DMS53 treated with DMSO at 0.1 percent for 48 hours (cell line): ENCODE results near the gene INAFM2.

ENCODE experiments used
- DNase-seq: peaks from one replicate; lab custom pipeline; 2025; ENCODE audit not compliant: unreplicated experiment; lab: John Stamatoyannopoulos, UW

The INAFM2 gene

DNA sequence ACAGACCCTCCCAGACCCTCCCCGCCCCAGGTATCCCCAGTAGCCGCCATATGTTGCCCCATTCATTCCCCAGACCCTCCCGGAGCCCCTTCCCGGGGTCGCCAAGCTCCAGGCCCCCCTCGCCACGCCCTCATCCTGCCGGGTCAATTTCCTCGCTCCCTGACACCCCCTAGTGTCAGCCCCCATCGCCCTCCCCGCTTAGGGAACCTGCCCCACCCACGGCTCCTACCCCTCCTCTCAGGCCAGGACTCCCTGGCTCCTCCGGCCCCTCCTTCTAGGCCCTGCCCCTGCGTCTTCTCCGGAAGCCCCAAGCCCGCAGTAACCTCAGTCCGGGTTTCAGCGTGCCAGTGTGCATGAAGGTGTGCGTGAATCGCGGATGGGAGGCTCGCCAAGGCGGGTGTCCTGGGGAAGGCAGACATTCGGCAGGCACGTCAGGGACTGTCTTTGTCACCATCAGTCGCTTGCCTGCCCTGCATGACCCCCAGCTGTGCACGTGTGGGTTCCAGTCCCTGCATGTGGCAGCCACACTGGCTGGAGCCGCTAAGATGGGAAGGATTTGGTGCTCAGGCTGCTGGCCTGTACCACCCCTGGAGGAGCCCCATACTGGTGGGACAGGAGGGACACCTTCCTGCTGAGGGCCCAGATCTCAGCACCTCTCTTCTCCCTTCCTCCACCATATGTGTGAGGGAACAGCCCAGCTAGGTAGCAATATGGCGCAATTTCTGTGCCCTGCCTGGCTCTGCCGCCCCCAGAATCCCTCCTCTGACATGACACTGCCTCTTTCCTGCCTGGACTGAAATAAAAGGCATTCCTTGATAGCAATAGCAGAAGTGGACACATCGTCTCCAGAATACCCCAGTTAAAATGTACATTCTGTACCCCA lies 35.2 kb downstream of the INAFM2 start:
- no peak for DNase-seq

DNA sequence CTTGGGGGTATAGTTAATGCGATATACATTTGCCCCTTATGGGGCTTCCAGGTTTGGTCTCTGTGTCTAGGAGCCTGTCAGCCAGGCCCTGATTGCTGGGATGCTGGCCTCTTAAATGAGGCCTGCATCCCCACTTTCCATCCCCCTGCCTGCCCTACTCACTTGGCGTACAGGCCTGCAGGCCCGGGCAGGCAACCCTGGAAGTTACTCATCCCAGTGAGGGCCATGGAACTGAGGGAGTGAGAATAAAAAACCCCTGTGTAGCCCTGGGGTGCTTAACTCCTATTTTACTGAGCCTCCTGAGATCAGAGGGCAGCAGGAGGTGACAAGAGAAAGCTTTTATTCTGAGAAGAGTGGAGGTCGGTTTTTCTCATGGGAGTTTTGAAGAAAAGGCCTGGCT lies 36.5 kb downstream of the INAFM2 start:
- no peak for DNase-seq

DNA sequence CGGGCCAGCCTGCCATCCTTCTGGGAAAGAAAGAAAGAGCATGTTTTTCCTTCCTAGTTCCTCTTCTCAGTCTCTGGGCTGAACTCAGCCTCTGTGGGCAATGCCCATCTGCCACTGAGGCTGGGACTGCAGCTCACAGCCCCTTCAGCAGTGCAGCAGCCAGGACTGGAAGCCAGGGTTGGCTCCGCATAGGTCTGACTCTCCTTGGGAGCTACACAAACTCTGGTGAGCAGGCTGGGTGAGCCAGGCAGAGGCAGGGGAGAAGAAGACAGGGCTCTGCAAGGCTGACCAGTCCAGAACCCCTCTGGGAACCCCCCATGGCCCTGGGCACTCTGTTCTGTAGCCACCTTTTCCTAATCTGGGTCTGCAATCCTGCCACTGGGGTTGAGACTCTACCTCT lies 38.1 kb downstream of the INAFM2 start:
- DNase-seq: no peak

DNA sequence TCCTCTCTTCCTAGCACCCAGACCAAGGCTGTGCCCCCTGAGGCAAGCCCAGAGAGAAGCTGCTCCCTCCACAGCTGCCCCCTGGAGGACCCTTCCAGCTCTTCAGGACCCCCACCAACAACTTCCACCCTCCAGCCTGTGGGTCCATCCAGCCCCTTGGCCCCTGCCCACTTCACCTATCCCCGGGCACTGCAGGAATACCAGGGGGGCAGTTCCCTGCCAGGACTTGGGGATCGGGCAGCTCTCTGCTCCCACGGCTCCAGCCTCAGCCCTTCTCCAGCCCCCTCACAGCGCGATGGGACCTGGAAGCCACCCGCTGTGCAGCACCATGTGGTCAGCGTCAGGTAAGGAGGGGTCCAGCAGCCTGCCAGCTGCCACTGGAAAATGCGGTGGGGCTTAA lies 40.1 kb downstream of the INAFM2 start:
- DNase-seq: no peak

DNA sequence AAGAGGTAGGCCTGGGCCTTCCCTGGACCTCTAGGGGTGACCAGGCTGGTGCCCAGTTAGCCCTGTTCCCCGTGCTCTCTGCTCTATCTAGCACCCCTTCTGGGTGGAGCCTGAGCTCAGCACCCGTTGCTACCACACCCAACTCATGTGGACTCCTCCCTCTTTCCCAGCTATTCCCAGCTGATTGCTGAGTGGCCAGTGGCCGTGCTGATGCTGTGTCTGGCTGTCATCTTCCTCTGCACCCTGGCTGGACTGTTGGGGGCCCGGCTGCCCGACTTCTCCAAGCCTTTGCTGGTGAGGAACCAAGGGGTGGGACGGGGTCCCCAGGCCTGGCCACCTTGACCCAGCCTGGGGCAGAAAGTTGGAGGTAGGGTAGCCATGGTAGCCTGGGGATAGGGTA lies 40.8 kb downstream of the INAFM2 start:
- DNase-seq: no peak

DNA sequence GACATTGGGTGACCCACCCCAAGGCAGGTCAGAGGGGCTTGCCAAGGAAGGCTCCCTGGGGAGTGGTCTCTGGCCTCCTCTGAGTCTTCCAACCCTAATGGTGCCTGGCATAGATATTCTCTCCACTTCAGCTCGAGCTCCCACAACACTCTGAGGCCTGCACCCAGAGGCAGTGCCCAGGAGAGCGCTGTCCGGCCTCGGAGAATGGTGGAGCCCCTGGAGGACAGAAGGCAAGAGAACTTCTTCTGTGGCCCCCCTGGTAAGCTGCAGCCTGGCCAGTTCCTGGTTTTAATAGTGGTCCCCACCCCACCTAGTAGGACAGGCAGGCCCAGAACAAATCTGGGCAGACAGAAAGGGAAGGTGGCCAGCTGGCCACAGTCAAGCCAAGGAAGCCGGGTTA lies 41.5 kb downstream of the INAFM2 start:
- no peak for DNase-seq

DNA sequence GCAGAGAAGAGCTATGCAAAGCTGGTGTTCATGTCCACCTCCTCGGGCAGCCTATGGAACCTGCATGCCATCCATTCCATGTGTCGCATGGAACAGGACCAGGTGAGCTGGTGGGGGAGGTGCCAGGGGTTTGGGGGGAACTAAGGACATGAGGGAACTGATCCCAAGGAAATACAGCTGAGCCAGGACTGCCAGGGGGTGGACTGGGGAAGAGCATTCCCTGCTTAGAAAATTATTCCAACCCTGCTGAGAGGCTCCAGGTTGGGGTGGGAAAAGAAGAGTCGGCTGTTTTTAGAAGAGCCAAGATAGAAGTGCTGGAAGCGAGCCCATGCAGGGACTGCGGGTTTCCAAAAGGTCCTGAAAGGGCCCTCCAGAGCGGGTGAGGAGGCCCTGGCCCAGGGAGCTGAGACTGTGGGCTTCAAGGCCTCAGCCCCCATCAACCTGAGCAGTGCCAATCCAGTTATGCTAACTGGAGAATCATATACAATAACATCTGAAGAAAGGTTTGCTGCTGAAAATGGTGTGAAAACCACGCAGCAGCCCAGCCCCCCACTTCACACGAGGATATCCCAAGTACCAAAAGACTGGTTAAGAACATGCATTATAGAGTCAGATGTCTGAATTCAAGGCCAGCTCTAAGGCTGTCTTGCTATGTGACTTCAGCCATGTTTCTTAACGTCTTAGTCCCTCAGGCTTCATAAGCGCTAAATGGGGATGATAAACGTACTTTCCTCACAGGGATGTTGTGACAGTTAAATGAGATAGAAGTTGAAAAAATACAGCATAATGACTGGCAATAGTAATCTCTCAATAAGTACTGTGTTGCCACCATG lies 42.3 kb downstream of the INAFM2 start:
- no peak for DNase-seq

DNA sequence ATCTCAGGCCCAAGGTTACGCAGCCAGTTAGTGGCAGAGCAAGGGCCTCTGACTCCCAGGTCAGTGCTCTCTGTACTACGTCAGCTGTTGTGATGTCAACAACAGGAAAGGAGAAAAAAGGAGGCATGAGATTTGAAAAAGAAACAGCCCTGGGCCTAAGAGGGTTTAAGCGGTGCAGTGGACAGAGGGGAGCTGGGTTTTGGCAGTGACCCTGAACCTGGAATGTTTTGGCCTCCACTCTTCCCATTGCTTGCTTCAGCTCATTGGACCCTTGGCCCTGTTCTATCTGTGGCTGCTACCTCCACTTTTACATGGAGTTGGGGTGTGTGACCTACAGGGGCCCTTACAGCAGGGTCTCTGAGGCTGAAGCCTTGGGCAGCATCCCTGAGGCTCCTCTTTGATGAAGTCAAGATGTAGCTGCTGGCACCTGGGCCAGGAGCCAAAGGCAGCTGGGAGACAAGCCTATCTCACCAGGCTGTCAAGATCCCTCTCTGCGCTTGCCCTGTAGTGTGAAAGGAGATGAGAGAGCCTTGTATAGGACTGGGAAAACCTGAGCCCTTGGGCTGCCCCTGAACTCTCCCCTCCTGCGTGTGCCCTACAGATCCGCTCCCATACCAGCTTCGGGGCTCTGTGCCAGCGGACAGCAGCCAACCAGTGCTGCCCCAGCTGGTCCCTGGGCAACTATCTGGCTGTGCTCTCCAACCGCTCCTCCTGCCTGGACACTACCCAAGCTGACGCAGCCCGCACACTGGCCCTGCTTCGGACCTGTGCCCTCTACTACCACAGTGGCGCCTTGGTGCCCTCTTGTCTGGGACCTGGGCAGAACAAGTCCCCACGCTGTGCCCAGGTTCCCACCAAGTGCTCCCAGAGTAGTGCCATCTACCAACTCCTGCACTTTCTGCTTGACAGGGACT lies 43.2 kb downstream of the INAFM2 start:
- no peak for DNase-seq

DNA sequence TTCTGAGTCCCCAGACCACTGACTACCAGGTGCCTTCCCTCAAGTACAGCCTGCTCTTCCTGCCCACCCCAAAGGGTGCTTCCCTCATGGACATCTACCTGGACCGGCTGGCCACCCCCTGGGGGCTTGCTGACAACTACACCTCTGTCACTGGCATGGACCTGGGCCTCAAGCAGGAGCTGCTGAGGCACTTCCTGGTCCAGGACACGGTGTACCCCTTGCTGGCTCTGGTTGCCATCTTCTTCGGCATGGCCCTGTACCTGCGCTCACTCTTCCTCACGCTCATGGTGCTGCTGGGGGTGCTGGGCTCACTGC lies 43.8 kb downstream of the INAFM2 start:
- no peak for DNase-seq

DNA sequence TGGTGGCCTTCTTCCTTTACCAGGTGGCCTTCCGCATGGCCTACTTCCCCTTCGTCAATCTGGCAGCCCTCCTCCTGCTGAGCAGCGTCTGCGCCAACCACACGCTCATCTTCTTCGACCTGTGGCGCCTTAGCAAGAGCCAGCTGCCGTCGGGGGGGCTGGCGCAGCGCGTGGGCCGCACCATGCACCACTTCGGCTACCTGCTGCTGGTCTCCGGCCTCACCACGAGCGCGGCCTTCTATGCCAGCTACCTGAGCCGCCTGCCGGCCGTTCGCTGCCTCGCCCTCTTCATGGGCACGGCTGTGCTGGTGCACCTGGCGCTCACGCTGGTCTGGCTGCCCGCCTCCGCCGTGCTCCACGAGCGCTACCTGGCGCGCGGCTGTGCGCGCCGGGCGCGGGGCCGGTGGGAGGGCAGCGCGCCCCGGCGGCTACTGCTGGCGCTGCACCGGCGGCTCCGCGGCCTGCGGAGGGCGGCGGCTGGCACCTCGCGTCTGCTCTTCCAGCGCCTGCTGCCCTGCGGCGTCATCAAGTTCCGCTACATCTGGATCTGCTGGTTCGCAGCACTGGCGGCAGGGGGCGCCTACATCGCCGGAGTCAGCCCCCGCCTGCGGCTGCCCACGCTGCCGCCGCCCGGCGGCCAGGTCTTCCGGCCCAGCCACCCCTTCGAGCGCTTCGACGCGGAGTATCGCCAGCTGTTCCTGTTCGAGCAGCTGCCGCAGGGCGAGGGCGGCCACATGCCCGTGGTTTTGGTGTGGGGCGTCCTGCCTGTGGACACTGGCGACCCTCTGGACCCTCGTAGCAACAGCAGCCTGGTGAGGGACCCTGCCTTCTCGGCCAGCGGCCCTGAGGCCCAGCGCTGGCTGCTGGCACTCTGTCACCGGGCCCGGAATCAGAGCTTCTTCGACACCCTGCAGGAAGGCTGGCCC lies 44.5 kb downstream of the INAFM2 start:
- peak; percentile 93 for DNase-seq

DNA sequence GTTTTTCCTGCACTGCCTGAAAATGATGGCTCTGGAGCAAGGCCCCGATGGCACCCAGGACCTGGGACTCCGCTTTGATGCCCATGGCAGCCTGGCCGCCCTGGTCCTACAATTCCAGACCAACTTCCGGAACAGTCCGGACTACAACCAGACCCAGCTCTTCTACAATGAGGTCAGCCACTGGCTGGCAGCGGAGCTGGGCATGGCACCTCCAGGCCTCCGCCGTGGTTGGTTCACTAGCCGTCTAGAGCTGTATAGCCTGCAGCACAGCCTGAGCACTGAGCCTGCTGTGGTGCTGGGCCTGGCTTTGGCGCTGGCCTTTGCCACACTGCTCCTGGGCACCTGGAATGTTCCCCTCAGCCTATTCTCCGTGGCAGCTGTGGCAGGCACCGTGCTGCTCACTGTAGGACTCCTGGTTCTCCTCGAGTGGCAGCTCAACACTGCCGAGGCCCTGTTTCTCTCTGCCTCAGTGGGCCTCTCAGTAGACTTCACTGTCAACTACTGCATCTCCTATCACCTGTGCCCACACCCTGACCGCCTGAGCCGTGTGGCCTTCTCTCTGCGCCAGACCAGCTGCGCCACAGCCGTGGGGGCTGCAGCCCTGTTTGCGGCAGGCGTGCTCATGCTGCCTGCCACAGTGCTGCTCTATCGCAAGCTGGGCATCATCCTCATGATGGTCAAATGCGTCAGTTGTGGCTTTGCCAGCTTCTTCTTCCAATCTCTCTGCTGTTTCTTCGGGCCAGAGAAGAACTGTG lies 45.4 kb downstream of the INAFM2 start:
- DNase-seq: no peak

DNA sequence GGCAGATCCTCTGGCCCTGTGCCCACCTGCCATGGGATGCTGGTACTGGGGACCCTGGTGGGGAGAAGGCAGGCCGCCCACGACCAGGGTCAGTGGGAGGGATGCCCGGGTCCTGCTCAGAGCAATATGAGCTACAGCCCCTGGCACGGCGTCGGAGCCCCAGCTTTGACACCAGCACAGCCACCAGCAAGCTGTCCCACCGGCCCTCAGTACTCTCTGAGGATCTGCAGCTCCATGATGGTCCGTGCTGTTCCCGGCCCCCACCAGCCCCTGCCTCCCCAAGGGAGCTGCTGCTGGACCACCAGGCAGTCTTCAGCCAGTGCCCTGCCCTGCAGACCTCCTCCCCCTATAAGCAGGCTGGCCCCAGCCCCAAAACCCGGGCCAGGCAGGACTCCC lies 46.0 kb downstream of the INAFM2 start:
- no peak for DNase-seq

DNA sequence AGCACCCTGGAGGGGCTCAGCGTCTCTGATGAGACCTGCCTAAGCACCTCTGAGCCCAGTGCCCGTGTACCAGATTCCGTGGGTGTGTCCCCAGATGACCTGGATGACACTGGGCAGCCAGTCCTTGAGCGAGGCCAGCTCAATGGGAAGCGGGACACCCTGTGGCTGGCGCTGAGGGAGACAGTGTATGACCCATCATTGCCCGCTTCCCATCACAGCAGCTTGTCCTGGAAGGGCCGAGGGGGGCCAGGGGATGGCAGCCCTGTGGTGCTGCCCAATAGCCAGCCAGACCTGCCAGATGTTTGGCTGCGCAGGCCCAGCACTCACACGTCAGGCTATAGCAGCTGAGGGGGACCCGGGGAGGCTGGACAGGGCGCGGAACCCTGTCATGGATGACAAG lies 46.5 kb downstream of the INAFM2 start:
- DNase-seq: no peak

DNA sequence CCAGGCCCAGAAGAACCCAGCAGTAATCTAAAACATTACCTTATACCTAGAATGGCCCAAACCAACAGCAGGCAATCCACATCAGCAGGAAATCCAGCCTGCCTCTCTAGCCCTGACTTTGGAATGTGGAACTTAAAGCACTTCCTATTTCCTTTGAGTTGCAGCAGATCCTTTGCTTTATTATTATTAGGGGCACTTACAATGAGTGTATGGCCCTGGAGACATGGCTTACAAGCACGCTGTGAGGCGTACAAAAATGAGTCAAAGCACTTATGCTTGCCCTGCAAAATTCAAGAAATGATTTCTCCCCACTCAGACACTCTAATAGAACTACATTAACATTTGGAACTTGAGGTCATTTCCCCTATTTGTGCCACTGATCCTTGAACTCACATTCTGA lies 49.5 kb downstream of the INAFM2 start:
- DNase-seq: no peak
